Measurements from ENCODE around the gene HDAC4. TPM values are rescaled to one million over a fixed set of nuclear protein-coding genes. Genes with fewer than 3 reads are reported as not detected.

HDAC4 gene
- total RNA-seq, 1 experiment from 2014 or later = 32.0 TPM

- Histone ChIP-seq H3K18ac (ENCODE audit: insufficient read length, low read depth, low read length) (no peak overlapping the region), H3K27ac (ENCODE audit: insufficient read length, low read depth, low read length) (no peak overlapping the region), H4K20me1 (ENCODE audit: control insufficient read depth, insufficient read depth, insufficient read length) (no peaks in the 10 kb centered on the region), H3K23me2 (ENCODE audit: insufficient read length, low read depth, low read length, poor library complexity, severe bottlenecking) (no peaks in the 10 kb centered on the region), H3K9ac (ENCODE audit: extremely low read depth, insufficient read length, low read length) (no peak overlapping the region), H3K23ac (ENCODE audit: insufficient read length, low read depth, low read length) (no peak overlapping the region), H3K4me2 (ENCODE audit: insufficient read depth, insufficient read length, low read length) (no peak overlapping the region), H4K91ac (ENCODE audit: insufficient read length, low read depth, low read length) (no peak overlapping the region), H3K9me3 (ENCODE audit: control insufficient read depth, low read depth, low read length) (no peaks in the 10 kb centered on the region), H4K8ac (replicated peaks; ENCODE audit: insufficient read length, low read depth, low read length) (no peak overlapping the region), H3K56ac (ENCODE audit: insufficient read length, low read depth, low read length) (no peak overlapping the region), H2BK120ac (ENCODE audit: low read depth, low read length, poor library complexity, severe bottlenecking) (no peak overlapping the region), H3K79me1 (ENCODE audit: insufficient read depth, low read depth, low read length, poor library complexity, severe bottlenecking) (no peaks in the 10 kb centered on the region), H3K14ac (ENCODE audit: insufficient read depth, low read length) (no peak overlapping the region), H4K5ac (ENCODE audit: insufficient read length, low read depth, low read length) (no peak overlapping the region), H2AK5ac (ENCODE audit: insufficient read length, low read length) (no peak overlapping the region), H3K79me2 (ENCODE audit: insufficient read depth, low read length) (no peaks in the 10 kb centered on the region), H3K27me3 (ENCODE audit: insufficient read depth, low read length) (no peaks in the 10 kb centered on the region), H3T11ph (ENCODE audit: low read length) (no peak overlapping the region), H2BK5ac (ENCODE audit: insufficient read length, low read length) (no peak overlapping the region), H2BK20ac (ENCODE audit: low read depth, low read length, poor library complexity, severe bottlenecking) (no peak overlapping the region), H3K4ac (ENCODE audit: low read depth, low read length) (no peak overlapping the region), H2AFZ (ENCODE audit: low read length) (no peak overlapping the region), H2BK15ac (ENCODE audit: low read depth, low read length) (no peak overlapping the region), H3K4me1 (ENCODE audit: insufficient read depth, low read length) (no peaks in the 10 kb centered on the region), H2BK12ac (ENCODE audit: insufficient read length, low read depth, low read length) (no peak overlapping the region)
- Mint-ChIP-seq H3K36me3 (ENCODE audit: insufficient read depth in 1 of 3, low read depth in 3 of 3) (no peaks in the 10 kb centered on the region), H3K27ac (no peak overlapping the region), H3K27me3 (ENCODE audit: low read depth) (peaks cover 5% of the 10 kb centered on the region), H3K9me3 (peaks cover 3 to 4% of the 10 kb centered on the region in 2 experiments; a peak in 4 of 5 replicates), H3K4me3 (no peak overlapping the region), H3K4me1 (peaks cover 10 to 11% of the 10 kb centered on the region in 2 experiments)
- no peak for TF ChIP-seq CTCF (conservative IDR thresholded peaks at IDR 0.05)
- no peak for DNase-seq
- no CpG with 5 or more reads among the region's 6 CpGs for WGBS (ENCODE audit: extremely low coverage, insufficient read length, low lambda C conversion rate)
Measured at GRCh38 chr2:239409976-239410375, 9.2 kb upstream of the HDAC4 start.
